T-helper 17 cell (primary cell): ENCODE data around the gene CHST11. TPM values are rescaled to one million over a fixed set of nuclear protein-coding genes. Genes with fewer than 3 reads are reported as not detected.
"Not testable (repeated sequence)": the region's sequence is repeated elsewhere in the genome, so short reads cannot be mapped to it uniquely, and the experiment has no call there.

Experiments
- ATAC-seq: fragments of 150-1000 bp; cut with Tn5 transposase; 2 replicates; pipeline ENCODE4 v1.10.0; 2021; ENCODE audit warnings: mild to moderate bottlenecking, moderate library complexity
- DNase-seq, 3 donors: peaks; one replicate each; pipeline versions ENCODE4 v3.0.0 to v3.0.0-alpha.2; 2020 to 2021
- H3K9me3 ChIP-seq: one replicate; pipeline ENCODE4 v1.7.0; 2013; ENCODE audit warnings: low read length, mild to moderate bottlenecking; ENCODE audit not compliant: control insufficient read depth, poor library complexity, severe bottlenecking
- H3K27ac Mint-ChIP-seq: one replicate; pipeline ENCODE4 v1.8.0; 2022; ENCODE audit warnings: mild to moderate bottlenecking, moderate library complexity, mixed read lengths
- H3K27me3 Mint-ChIP-seq: one replicate; pipeline ENCODE4 v1.8.0; 2022; ENCODE audit warnings: mixed read lengths
- H3K36me3 Mint-ChIP-seq: one replicate; pipeline ENCODE4 v1.8.0; 2022; ENCODE audit warnings: low read depth, mixed read lengths
- H3K4me1 Mint-ChIP-seq: one replicate; pipeline ENCODE4 v1.8.0; 2022; ENCODE audit warnings: mild to moderate bottlenecking, mixed read lengths
- H3K4me3 Mint-ChIP-seq: one replicate; pipeline ENCODE4 v1.8.0; 2022; ENCODE audit warnings: mild to moderate bottlenecking, moderate library complexity, mixed read lengths
- total RNA-seq, 4 donors: library from RNA in 2 of 4; stranded (reverse) in 2 of 4; gene quantifications; one replicate each; pipeline ENCODE4 v1.2.3 and lab custom pipeline; 2022 to 2026

The CHST11 gene
- total RNA-seq, 2 donors from 2014 or later: 76.6 to 78.3 TPM

DNA sequence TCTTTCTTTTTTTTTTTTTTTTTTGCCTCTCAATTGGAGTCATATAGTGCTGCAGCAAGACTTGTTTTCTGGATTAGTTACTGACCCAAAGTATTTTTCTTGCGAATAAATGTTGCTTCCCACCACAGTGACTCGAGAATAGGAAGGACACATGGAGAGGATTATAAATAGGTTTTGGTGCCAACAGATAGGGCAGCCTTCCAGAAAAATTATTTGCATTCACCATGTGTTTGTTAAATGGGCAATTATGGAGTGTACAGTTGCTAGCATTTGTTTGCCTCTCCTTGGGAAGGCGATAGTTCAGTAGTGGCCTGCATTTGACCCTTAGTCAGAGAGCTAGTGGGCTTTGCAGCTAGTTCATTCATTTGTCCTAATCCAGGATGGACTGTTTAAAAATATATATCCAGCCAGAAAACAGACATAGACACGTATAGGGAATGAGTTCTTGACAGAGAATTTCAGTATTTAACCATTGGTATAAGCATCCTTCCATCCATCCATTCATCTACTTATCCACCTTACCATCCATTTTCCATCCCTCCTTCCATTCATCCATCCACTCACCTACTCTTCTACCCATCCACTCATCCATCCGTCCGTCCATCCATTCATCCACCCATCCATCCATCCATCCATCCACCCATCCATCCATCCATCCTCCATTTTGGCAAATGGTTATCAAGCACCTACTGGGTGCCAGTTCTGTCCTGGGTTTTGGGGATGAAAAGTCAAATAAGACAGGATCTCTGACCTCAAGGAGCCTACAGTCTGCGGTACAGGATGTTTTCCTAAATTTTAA is 67.5 kb downstream of the CHST11 start:
- peaks cover 2% of the 10 kb centered on the region for H3K36me3 Mint-ChIP-seq

DNA sequence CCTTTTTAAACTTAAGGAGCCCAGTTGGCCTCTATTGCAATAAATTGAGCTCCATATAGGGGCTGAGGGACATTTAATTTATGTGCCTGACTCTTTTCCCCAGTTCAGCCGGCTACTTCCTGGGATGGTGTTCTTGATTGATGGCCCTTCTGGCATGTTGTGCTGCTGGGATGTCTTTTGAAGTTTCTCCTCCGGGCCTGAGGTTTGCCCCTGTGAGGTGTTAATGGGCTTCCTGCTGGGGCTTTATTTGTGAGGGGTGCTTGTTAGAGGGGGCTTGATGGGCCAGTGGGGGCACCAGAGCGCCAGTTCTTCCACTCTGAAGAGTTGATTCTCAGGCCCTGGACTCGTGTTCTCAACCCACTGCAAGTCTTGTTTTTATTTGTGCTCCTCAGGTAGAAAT is 69.6 kb downstream of the CHST11 start:
- no peak overlapping the region for H3K4me3 Mint-ChIP-seq
- DNase-seq: no peak
- H3K9me3 ChIP-seq: no peaks in the 10 kb centered on the region
- ATAC-seq: no peak
- peaks cover 56% of the 10 kb centered on the region for H3K4me1 Mint-ChIP-seq
- H3K27me3 Mint-ChIP-seq: no peaks in the 10 kb centered on the region
- peaks cover 5% of the 10 kb centered on the region for H3K36me3 Mint-ChIP-seq
- peak overlapping the region; percentile 51 for H3K27ac Mint-ChIP-seq

More for the DNA sequence above, 67.5 kb downstream of the CHST11 start:
- Mint-ChIP-seq H3K27me3 (no peaks in the 10 kb centered on the region), H3K4me3 (no peak overlapping the region), H3K27ac (no peak overlapping the region), H3K4me1 (peaks cover 55% of the 10 kb centered on the region)
- DNase-seq (no peak), ATAC-seq (no peak)
- H3K9me3 ChIP-seq: no peaks in the 10 kb centered on the region

DNA sequence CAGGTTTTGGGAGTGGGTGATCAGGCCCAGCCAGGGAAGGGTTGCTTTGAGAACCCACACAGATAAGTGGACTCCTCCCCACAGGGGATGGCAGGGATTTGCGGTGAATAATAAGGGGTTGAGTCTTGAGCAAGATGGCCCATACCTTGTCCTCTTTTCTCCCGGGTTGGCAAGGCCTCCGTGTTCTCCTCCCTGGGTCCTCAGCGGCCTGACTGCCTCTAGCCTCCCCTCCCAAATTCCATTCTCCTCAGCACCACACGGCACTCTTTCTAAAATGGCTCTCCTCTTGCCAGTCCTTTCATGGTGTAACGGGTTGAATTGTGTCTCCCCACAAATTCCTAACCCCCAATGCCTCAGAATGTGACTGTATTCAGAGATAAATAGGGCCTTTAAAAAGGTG is 70.0 kb downstream of the CHST11 start:
- ATAC-seq (no peak), DNase-seq (no peak)
- Mint-ChIP-seq H3K4me1 (peaks cover 58% of the 10 kb centered on the region), H3K27me3 (no peaks in the 10 kb centered on the region), H3K4me3 (no peak overlapping the region), H3K27ac (peak overlapping the region; percentile 51), H3K36me3 (peaks cover 5% of the 10 kb centered on the region)
- H3K9me3 ChIP-seq: no peaks in the 10 kb centered on the region

DNA sequence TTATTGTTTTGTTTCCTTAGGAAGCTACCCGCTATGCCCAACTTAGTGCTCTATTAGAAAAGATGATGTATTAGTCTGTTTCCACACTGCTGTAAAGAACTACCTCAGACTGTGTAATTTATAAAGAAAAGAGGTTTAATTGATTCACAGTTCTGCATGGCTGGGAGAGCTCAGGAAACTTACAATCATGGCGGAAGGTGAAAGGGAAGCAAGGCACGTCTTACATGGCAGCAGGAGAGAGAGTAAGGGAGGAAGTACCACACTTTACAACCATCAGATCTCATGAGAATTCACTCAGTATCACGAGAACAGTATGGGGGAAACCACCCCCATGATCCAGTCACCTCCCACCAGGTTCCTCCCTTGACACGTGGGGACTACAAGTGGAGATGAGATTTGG is 70.9 kb downstream of the CHST11 start:
- DNase-seq, H3K36me3 Mint-ChIP-seq, H3K4me3 Mint-ChIP-seq, H3K9me3 ChIP-seq, ATAC-seq, H3K27me3 Mint-ChIP-seq: not testable (repeated sequence)
- Mint-ChIP-seq H3K4me1 (peaks cover 59% of the 10 kb centered on the region), H3K27ac (peak overlapping the region; percentile 0)

DNA sequence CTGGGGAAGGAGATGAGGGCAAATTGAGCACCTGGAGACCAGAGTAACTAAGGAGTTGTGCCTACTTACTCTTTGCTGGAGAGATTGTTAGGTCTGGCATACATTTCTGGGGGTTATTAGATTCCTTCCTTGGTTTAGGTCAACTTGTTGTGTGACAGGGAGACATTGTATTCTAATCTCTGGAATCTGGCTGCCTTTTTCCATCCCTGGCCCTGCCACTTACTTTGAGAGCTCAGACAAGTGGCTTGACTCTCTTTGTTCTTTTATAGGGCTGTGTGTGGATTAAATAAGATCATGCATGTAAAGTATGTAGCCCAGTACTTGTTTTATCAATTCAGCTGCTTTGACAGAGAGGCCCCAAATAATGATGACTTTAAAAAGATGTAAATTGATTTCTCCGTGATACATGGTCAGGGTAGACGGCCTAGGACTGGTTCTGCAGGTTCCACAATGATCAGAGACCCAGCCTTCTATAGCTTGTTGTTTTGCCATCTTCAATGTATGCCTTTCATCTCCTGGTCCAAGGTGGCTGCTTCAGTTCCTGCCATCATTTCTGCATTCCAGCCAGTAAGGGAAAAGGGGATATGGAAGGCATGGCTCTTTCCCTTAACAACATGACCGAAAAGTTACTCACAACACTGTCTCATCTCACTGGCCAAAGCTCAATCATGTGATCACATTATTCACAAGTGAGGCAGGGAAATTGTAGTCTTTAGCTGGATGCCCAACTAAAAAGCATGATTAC is 72.6 kb downstream of the CHST11 start:
- no peaks in the 10 kb centered on the region for H3K9me3 ChIP-seq
- Mint-ChIP-seq H3K4me3 (no peak overlapping the region), H3K36me3 (peaks cover 5% of the 10 kb centered on the region), H3K27ac (no peak overlapping the region), H3K4me1 (peaks cover 57% of the 10 kb centered on the region), H3K27me3 (no peaks in the 10 kb centered on the region)
- ATAC-seq: no peak
- no peak for DNase-seq

DNA sequence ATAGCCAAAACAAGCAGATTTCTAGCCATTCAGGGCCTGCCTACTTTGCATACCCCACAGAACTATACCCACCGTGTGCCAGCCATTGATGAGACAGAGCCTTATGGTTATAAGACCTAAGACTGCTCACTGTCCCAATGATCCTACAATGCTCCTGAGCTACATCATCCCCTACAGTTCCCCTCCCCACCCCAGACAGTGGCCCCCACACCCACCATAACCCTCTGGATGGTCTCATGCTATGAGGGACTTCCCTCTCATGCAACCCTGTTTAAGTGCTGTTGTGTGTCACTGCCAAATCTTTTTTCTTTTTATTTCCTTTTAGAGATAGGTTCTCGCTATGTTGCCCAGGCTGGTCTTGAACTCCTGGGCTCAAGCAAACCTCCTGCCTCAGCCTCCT is 75.9 kb downstream of the CHST11 start:
- no peak for ATAC-seq
- no peaks in the 10 kb centered on the region for H3K27me3 Mint-ChIP-seq
- H3K4me3 Mint-ChIP-seq: no peak overlapping the region
- H3K9me3 ChIP-seq: no peaks in the 10 kb centered on the region
- H3K27ac Mint-ChIP-seq: peak overlapping the region; percentile 71
- H3K36me3 Mint-ChIP-seq: peaks cover 2% of the 10 kb centered on the region
- peaks cover 57% of the 10 kb centered on the region for H3K4me1 Mint-ChIP-seq
- DNase-seq: no peak

DNA sequence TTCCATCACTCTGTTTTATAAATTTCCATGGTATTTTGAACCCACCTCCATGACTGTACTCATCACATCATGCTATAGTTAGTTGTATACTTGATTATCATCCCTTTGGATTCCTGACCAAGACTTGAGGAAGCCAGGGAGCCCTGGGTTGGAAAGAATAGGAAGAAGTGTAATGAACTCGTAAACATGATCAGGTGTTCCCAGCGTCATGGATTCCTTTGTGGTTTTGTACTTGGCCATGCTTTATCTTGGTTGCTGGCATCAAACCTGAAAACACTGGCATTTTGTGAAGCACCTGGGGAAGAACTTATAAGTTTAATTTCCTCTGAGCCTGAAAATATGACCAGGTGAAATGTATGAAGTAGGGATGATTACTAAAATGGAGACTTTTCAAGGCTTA is 76.4 kb downstream of the CHST11 start:
- H3K36me3 Mint-ChIP-seq: peaks cover 2% of the 10 kb centered on the region
- DNase-seq (no peak), ATAC-seq (no peak)
- H3K27ac Mint-ChIP-seq: peak overlapping the region; percentile 71
- H3K9me3 ChIP-seq: no peaks in the 10 kb centered on the region
- H3K4me3 Mint-ChIP-seq: no peak overlapping the region
- no peaks in the 10 kb centered on the region for H3K27me3 Mint-ChIP-seq
- peaks cover 57% of the 10 kb centered on the region for H3K4me1 Mint-ChIP-seq

DNA sequence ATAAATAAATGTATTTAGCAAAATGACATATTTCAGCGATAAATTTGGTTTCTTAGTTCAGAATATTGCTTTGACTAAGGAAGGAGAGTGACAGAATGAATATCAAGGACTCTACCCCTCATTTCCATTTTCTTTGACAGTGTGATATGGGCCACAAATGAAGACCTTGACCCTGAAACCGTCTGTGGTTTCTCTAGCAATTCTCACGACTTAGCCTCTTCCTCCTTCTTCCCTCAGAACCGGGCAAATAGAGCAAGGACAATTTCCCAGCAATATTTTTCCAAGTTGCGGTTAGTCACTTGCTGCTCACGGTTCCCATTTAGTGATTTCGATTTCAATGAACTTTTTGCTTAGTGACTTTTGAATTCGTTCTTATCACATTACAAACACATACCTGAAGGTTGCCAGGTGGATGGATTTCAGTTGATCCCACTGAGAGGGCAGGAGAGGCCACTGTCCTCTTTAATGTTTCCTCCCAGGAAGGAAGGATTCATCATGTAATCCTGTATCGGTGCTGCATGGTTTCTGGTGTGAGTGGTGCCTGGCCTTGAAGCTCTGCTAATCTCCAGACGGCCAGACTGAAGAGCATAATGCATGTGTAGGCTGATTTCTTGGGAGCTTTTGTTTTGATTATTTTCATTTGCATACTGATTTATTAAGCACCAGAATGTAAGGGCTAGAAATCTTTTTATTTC is 77.6 kb downstream of the CHST11 start:
- no peak overlapping the region for H3K4me3 Mint-ChIP-seq
- peaks cover 58% of the 10 kb centered on the region for H3K4me1 Mint-ChIP-seq
- H3K27ac Mint-ChIP-seq: no peak overlapping the region
- H3K9me3 ChIP-seq: no peaks in the 10 kb centered on the region
- peaks cover 2% of the 10 kb centered on the region for H3K36me3 Mint-ChIP-seq
- H3K27me3 Mint-ChIP-seq: no peaks in the 10 kb centered on the region
- no peak for ATAC-seq
- no peak for DNase-seq

DNA sequence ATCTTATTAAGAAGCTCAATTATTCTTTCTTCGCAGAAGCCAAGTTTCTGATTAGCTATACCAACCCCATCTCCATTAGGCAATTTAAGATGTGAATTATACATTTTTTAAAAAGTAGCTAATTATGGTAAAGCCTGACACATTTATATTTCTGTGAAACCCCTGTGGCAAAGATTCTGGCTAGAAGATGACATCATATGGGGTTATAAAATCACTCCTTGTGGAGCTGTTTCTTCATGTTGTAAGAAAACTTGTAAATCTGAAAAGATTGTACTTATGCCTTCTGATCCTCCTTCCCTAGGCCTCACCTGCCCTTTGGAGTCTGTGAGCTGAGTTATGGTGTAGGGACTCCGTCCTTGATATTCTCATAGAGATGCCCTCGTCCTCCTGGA is 78.1 kb downstream of the CHST11 start:
- ATAC-seq: no peak
- Mint-ChIP-seq H3K36me3 (no peaks in the 10 kb centered on the region), H3K27ac (no peak overlapping the region)

DNA sequence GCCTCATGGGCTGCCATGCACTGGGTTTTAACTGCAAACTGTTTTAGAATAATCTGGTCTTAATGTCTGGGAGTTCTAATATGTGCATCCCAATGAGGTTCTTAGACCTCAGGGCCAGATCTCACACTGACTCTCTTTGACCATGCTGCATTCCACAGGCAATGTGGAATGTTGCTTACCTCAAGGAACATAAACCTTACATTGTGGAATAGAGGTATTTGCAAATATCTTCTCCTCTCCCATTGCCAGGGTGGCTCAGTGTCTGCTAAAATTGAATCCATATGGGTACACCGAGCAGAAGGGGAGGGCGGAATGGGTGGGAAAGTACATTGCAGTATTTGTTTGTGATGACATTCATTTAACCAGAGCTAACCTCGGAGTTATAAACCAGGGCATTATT is 78.6 kb downstream of the CHST11 start:
- no peak overlapping the region for H3K4me3 Mint-ChIP-seq
- no peak for DNase-seq
- no peaks in the 10 kb centered on the region for H3K36me3 Mint-ChIP-seq
- peak overlapping the region; percentile 12 for H3K27ac Mint-ChIP-seq
- no peaks in the 10 kb centered on the region for H3K27me3 Mint-ChIP-seq
- peaks cover 54% of the 10 kb centered on the region for H3K4me1 Mint-ChIP-seq
- ATAC-seq: no peak
- no peaks in the 10 kb centered on the region for H3K9me3 ChIP-seq

More for the DNA sequence above, 78.1 kb downstream of the CHST11 start:
- Mint-ChIP-seq H3K4me1 (peaks cover 57% of the 10 kb centered on the region), H3K4me3 (no peak overlapping the region), H3K27me3 (no peaks in the 10 kb centered on the region)
- H3K9me3 ChIP-seq: no peaks in the 10 kb centered on the region
- no peak for DNase-seq

DNA sequence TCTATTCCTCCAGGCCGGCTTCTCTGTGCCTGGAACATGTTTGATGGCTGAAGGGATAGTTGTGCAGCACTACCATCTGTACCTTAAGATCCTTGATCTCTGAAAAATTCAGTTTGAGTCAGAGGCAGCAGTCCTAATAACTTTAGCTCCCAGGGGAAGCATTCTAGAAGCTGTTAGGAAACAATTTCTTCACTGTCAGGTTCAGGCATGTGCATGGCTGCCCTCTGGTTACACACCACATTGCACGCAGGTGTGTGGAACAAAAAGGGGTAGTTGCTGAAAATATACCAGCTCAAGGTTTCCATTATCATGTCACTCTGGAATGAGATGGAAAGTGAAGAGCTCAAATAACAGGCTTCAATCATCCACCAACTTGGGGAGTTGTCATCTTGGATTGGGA is 80.1 kb downstream of the CHST11 start:
- H3K4me1 Mint-ChIP-seq: peaks cover 52% of the 10 kb centered on the region
- no peaks in the 10 kb centered on the region for H3K9me3 ChIP-seq
- no peak for DNase-seq
- H3K27me3 Mint-ChIP-seq: no peaks in the 10 kb centered on the region
- no peak overlapping the region for H3K4me3 Mint-ChIP-seq
- no peak for ATAC-seq
- H3K36me3 Mint-ChIP-seq: no peaks in the 10 kb centered on the region
- H3K27ac Mint-ChIP-seq: no peak overlapping the region

DNA sequence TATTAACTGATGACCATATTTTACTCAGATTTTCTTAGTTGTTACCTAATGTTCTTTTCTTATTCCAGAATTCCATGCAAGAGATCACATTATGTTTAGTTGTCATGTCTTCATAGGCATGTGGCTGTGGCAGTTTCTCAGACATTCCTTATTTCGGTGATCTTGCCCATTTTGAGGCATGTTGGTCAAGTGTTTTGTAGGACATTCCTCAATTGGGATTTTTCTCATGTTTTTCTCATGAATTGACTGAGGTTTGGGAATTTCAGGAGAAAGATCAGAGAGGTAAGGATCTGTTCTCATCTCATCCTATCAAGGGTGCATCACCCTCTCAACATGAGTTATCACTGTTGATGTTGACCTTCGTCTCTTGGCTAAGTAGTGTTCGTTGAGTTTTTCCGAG is 81.3 kb downstream of the CHST11 start:
- Mint-ChIP-seq H3K27me3 (no peaks in the 10 kb centered on the region), H3K36me3 (no peaks in the 10 kb centered on the region), H3K27ac (peak overlapping the region; percentile 74), H3K4me1 (peaks cover 45% of the 10 kb centered on the region), H3K4me3 (peak overlapping the region; percentile 36)
- no peaks in the 10 kb centered on the region for H3K9me3 ChIP-seq
- no peak for DNase-seq
- no peak for ATAC-seq

DNA sequence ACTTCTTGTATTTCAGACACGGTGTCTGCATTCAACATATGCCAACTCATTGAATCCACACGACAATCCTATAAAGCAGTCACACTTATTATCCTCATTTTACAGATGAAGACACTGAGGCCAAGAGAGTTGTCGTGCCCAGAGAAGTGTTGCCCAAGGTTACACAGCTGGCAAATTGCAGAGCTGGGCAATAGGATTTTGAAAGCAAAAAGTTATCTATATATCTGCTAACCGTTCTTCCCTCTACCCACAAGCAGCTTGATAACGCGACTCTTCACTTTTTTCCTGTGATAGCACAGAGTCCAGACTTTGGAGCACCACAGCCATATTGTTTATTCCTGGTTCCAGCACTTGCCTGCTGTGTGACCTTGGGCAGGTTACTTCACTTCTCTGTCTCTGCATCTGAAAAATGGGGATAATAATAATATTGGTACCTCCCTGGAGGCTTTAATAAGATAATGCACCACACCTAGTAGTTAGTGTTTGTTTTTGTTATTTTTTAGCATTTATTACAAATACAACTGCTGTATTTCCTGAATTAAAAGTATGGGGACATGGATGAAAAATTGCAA is 82.2 kb downstream of the CHST11 start:
- DNase-seq (no peak), ATAC-seq (no peak)
- no peak overlapping the region for H3K27ac Mint-ChIP-seq
- H3K9me3 ChIP-seq: no peaks in the 10 kb centered on the region
- H3K27me3 Mint-ChIP-seq: no peaks in the 10 kb centered on the region
- peaks cover 46% of the 10 kb centered on the region for H3K4me1 Mint-ChIP-seq
- no peaks in the 10 kb centered on the region for H3K36me3 Mint-ChIP-seq
- no peak overlapping the region for H3K4me3 Mint-ChIP-seq
